Heart left ventricle (tissue), 13 donors: ENCODE results near the gene GMPS.

ENCODE experiments used
- POLR2A ChIP-seq, 2 donors: fragments of 450-650 bp; IDR thresholded peaks; one replicate each; pipeline ENCODE4 v1.6.1; 2017; ENCODE audit warnings: antibody characterized with exemption in 2 of 2, mild to moderate bottlenecking in 2 of 2, moderate library complexity in 2 of 2
- TF ChIP-seq, protein P1 (sequence below), 12 donors: fragments of 200-600 bp; sonication (generic) in 4 of 12; IDR thresholded peaks; one replicate each; pipeline versions ENCODE4 v1.5.0 to v1.8.0; 2018 to 2022; ENCODE audit warnings: antibody characterized with exemption in 12 of 12, mild to moderate bottlenecking in 5 of 12
- donor health status: ischemic (EF 13 %, LVEDD 7.1; RV severe dilation, severe dysfunction).
- donor health status: DM: no; HTN: yes; CAD: no.
- donor health status: DM: no; HTN: no; CAD: no.
- donor health status: ischemic (EF 25% LVEDD 6.9; RV normal size, moderate dysfunction).
- donor health status: ischemic (EF 25% LVEDD 5.7; RV mildly dilated, moderate dysfunction).
- donor health status: ischemic (EF 35%, LVEDD 5.7; RV mildly dilated, moderate dysfunction).
- donor health status: nonischemic (EF 11% LVEDD 7.7; RV severe dilation, severe dysfunction).
- donor health status: DM: yes; HTN: yes; CAD: no.
- donor health status: PGD.
- donor health status: ischemic (EF 29% LVEDD 5.4; RV normal size, mild dysfunction).
- donor health status: nonischemic (EF 23%, LVEDD 6.1; RV moderate dilation, normal function).

GRCh38 chr3:155889212-155889611 lies 18.8 kb downstream of the GMPS start:
- TF ChIP-seq, protein P1, sequence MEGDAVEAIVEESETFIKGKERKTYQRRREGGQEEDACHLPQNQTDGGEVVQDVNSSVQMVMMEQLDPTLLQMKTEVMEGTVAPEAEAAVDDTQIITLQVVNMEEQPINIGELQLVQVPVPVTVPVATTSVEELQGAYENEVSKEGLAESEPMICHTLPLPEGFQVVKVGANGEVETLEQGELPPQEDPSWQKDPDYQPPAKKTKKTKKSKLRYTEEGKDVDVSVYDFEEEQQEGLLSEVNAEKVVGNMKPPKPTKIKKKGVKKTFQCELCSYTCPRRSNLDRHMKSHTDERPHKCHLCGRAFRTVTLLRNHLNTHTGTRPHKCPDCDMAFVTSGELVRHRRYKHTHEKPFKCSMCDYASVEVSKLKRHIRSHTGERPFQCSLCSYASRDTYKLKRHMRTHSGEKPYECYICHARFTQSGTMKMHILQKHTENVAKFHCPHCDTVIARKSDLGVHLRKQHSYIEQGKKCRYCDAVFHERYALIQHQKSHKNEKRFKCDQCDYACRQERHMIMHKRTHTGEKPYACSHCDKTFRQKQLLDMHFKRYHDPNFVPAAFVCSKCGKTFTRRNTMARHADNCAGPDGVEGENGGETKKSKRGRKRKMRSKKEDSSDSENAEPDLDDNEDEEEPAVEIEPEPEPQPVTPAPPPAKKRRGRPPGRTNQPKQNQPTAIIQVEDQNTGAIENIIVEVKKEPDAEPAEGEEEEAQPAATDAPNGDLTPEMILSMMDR (IDR thresholded peaks at IDR 0.05): no peak
- no peak for TF ChIP-seq POLR2A (IDR thresholded peaks at IDR 0.05)
